ENCODE data around the gene SUFU.

DNA sequence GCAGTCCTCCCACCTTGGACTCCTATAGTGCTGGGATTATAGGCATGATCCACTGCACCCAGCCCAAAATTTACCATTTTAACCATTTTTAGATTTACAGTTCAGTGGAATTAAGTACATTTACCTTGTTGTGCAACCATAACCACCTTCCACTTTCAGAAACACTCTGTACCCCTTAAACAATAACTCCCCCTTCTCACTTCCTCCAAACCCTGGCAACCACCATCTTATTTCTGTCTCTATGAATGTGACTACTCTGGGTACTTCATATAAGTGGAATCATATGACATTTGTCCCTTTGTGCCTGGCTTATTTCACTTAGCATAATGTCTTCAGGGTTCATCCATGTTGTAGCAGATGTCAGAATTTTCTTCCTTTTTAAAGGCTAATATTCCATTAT is 33.6 kb downstream of the SUFU start:
- no peak for TF ChIP-seq POLR2A (IDR thresholded peaks at IDR 0.05)
- TF ChIP-seq EP300 (IDR thresholded peaks at IDR 0.05), result no peak
